HCT116 (cell line): ENCODE data around the gene C5AR1. TPM values are rescaled to one million over a fixed set of nuclear protein-coding genes. Genes with fewer than 3 reads are reported as not detected.

Experiments used
- ATAC-seq: fragments of 200-7000 bp; cut with Tn5 transposase; 2 replicates; pipeline ENCODE4 v1.9.1; 2020; ENCODE audit warnings: mild to moderate bottlenecking, moderate library complexity
- BruUV-seq: library from RNA; stranded (reverse); fragments of 400-500 nt; replicated peaks from 2 replicates; lab custom pipeline; 2021; lab: Mats Ljungman, UMichigan
- CTCF ChIA-PET: fragments of 300-600 bp; sonication (Branson Sonifier 250); formaldehyde crosslinking; loops from one replicate; lab custom pipeline; 2021; ENCODE audit warnings: antibody characterized with exemption; lab: Charles Lee
- POLR2A ChIA-PET: fragments of 300-600, 350-600 bp; sonication (Branson Sonifier 250); formaldehyde crosslinking; loops from one replicate; lab custom pipeline; 2021; ENCODE audit warnings: antibody characterized with exemption; lab: Charles Lee
- RAD21 ChIA-PET, 2 experiments: fragments of 300-600 bp; sonication (Branson Sonifier 250); formaldehyde crosslinking; loops; one replicate each; lab custom pipeline; 2023; ENCODE audit warnings: low total read pairs in 2 of 2; ENCODE audit not compliant: uncharacterized antibody in 2 of 2, unreplicated experiment in 2 of 2, low non-redundant PET in 1 of 2; lab: Charles Lee
- DNase-seq: peaks from one replicate; pipeline ENCODE4 v3.0.0-alpha.2; 2010; ENCODE audit warnings: low read depth, low spot score
- H2AFZ ChIP-seq: fragments of 200-600 bp; shearing (Covaris generic), sonication (generic); 2 replicates; pipeline ENCODE4 v1.6.1; 2017; ENCODE audit warnings: low read depth, mixed run types, mixed read lengths, antibody characterized with exemption, low read length; ENCODE audit not compliant: poor library complexity, severe bottlenecking
- H3K27ac ChIP-seq: 2 replicates; pipeline ENCODE4 v1.5.1; 2012; ENCODE audit warnings: low read depth, low read length
- H3K27me3 ChIP-seq: fragments of 200-600 bp; sonication (generic); 2 replicates; pipeline ENCODE4 v1.6.1; 2016; ENCODE audit warnings: mixed run types, low read length, mixed read lengths; ENCODE audit not compliant: insufficient read depth
- H3K36me3 ChIP-seq, 2 experiments: fragments of 200-500 bp in 1 of 2; fragments of 200-600 bp in 1 of 2; sonication (Bioruptor generic) in 1 of 2; sonication (generic) in 1 of 2; 2 replicates each; pipeline versions ENCODE4 v1.5.1 to v1.6.1; 2014 to 2016; ENCODE audit warnings: low read length in 2 of 2, inconsistent platforms in 1 of 2, mixed read lengths in 1 of 2, mixed run types in 1 of 2; ENCODE audit not compliant: insufficient read depth in 2 of 2, control insufficient read depth in 1 of 2
- H3K4me1 ChIP-seq, 2 experiments: fragments of 200-600 bp in 1 of 2; sonication (generic) in 1 of 2; 2 replicates each; pipeline versions ENCODE4 v1.5.1 to v1.6.1; 2012 to 2017; ENCODE audit warnings: low read length in 2 of 2, inconsistent platforms in 1 of 2, mild to moderate bottlenecking in 1 of 2, mixed read lengths in 1 of 2, mixed run types in 1 of 2, moderate library complexity in 1 of 2; ENCODE audit not compliant: insufficient read depth in 2 of 2, control insufficient read depth in 1 of 2
- H3K4me2 ChIP-seq: fragments of 200-600 bp; sonication (generic); 2 replicates; pipeline ENCODE4 v1.6.1; 2017; ENCODE audit warnings: mixed run types, low read length, mixed read lengths
- H3K4me3 ChIP-seq, 2 experiments: fragments of 200-600 bp in 1 of 2; sonication (generic) in 1 of 2; replicated peaks in 1 of 2; 2 replicates each; pipeline ENCODE4 v1.5.1; 2011 to 2016; ENCODE audit warnings: low read length in 2 of 2, control low read depth in 1 of 2, low read depth in 1 of 2, mild to moderate bottlenecking in 1 of 2, mixed read lengths in 1 of 2, mixed run types in 1 of 2
- H3K79me2 ChIP-seq: fragments of 200-600 bp; sonication (generic); 2 replicates; pipeline ENCODE4 v1.6.1; 2017; ENCODE audit warnings: mild to moderate bottlenecking, mixed run types, low read length, moderate library complexity, mixed read lengths; ENCODE audit not compliant: insufficient read depth
- H3K9ac ChIP-seq: fragments of 200-600 bp; sonication (generic); 2 replicates; pipeline ENCODE4 v1.6.1; 2016; ENCODE audit warnings: low read length, mixed read lengths
- H3K9me2 ChIP-seq: fragments of 200-600 bp; sonication (generic), shearing (Covaris generic); 2 replicates; pipeline ENCODE4 v1.6.1; 2017; ENCODE audit warnings: mixed run types, mild to moderate bottlenecking, moderate library complexity; ENCODE audit not compliant: insufficient read depth
- H3K9me3 ChIP-seq, 2 experiments: fragments of 200-500 bp in 1 of 2; fragments of 200-600 bp in 1 of 2; sonication (Bioruptor generic) in 1 of 2; sonication (generic) in 1 of 2; 2 replicates each; pipeline ENCODE4 v1.6.1; 2014 to 2017; ENCODE audit warnings: low read length in 2 of 2, mixed read lengths in 2 of 2, inconsistent platforms in 1 of 2, low read depth in 1 of 2, mild to moderate bottlenecking in 1 of 2, mixed run types in 1 of 2, moderate library complexity in 1 of 2; ENCODE audit not compliant: control insufficient read depth in 1 of 2, insufficient read depth in 1 of 2
- H4K20me1 ChIP-seq: fragments of 200-600 bp; sonication (generic), shearing (Covaris generic); 2 replicates; pipeline ENCODE4 v1.6.1; 2017; ENCODE audit warnings: mixed run types, mild to moderate bottlenecking, moderate library complexity; ENCODE audit not compliant: insufficient read depth
- CBX3 ChIP-seq: IDR thresholded peaks from 2 replicates; pipeline ENCODE4 v1.6.1; 2012; ENCODE audit warnings: low read depth
- EGR1 ChIP-seq: IDR thresholded peaks from 2 replicates; pipeline ENCODE4 v1.6.1; 2012; ENCODE audit warnings: low read depth
- EZH2 ChIP-seq: fragments of 200-600 bp; sonication (generic); IDR thresholded peaks from 2 replicates; pipeline ENCODE4 v1.6.1; 2017; ENCODE audit warnings: antibody characterized with exemption, mixed run types
- EZH2phosphoT487 ChIP-seq: fragments of 200-600 bp; IDR thresholded peaks from 2 replicates; pipeline ENCODE4 v1.6.1; 2018; ENCODE audit warnings: antibody characterized with exemption, borderline replicate concordance
- FOSL1 ChIP-seq: IDR thresholded peaks from 2 replicates; pipeline ENCODE4 v1.6.1; 2012; ENCODE audit warnings: low read depth
- POLR2AphosphoS5 ChIP-seq: IDR thresholded peaks from 2 replicates; pipeline ENCODE4 v1.6.1; 2011; ENCODE audit warnings: mild to moderate bottlenecking, low read depth, low read length, moderate library complexity
- RAD21 ChIP-seq: IDR thresholded peaks from 2 replicates; pipeline ENCODE4 v1.6.1; 2012; ENCODE audit warnings: low read depth, mild to moderate bottlenecking
- SIN3A ChIP-seq: IDR thresholded peaks from 2 replicates; pipeline ENCODE4 v1.6.1; 2012; ENCODE audit warnings: low read depth
- SP1 ChIP-seq: IDR thresholded peaks from 2 replicates; pipeline ENCODE4 v1.6.1; 2012; ENCODE audit warnings: low read depth
- TCF7L2 ChIP-seq: IDR thresholded peaks from 2 replicates; pipeline ENCODE4 v1.7.0; 2011; ENCODE audit warnings: borderline replicate concordance, inconsistent platforms; ENCODE audit not compliant: insufficient read depth, insufficient read length; ENCODE audit errors: extremely low read depth
- YY1 ChIP-seq: IDR thresholded peaks from 2 replicates; pipeline ENCODE4 v1.6.1; 2011; ENCODE audit warnings: low read length, low read depth, moderate library complexity, mild to moderate bottlenecking; ENCODE audit not compliant: insufficient replicate concordance; ENCODE audit errors: extremely low read depth
- ZFX ChIP-seq: fragments of 450-650 bp; IDR thresholded peaks from 2 replicates; pipeline ENCODE4 v1.6.1; 2017
- ZNF274 ChIP-seq: fragments of 200-500 bp; sonication (Bioruptor generic); IDR thresholded peaks from 2 replicates; pipeline ENCODE4 v1.6.1; 2014; ENCODE audit warnings: mild to moderate bottlenecking, low read depth, low read length, inconsistent platforms
- intact Hi-C: fragments of 100-400 bp; cut with micrococcal nuclease; formaldehyde crosslinking; loops from 2 replicates; pipeline ENCODE4 v1.10.0; 2022
- total RNA-seq: library from RNA; stranded (reverse); gene quantifications from one replicate; pipeline ENCODE4 v1.2.1, GENCODE V29; 2021; ENCODE audit not compliant: unreplicated experiment
- TF ChIP-seq, protein P1 (sequence below): IDR thresholded peaks from 2 replicates; pipeline ENCODE4 v1.6.1; 2012
- TF ChIP-seq, protein P2 (sequence below): IDR thresholded peaks from 2 replicates; pipeline ENCODE4 v1.6.1; 2012

C5AR1 gene
- total RNA-seq, 1 experiment from 2014 or later, result 6.5 TPM

DNA sequence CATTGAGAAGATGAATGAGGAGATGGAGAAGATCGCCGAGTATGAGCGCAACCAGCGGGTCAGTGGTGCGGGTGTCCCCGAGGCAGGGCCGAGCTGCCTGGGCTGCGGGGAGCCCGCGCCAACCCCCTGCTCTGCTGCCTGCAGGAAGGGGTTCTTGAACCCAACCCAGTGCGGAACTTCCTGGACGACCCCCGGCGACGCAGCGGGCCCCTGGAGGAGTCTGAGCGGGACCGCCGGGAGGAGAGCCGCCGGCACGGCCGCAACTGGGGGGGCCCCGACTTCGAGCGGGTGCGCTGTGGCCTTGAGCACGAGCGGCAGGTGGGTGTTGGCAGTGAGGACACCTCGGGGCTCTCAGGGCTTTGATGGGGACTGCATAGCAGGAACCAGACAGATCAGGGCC lies 45.0 kb upstream of the C5AR1 start:
- TF ChIP-seq EGR1, result no peak
- TF ChIP-seq EZH2, result no peak
- TF ChIP-seq ZNF274, result no peak
- no peak for TF ChIP-seq RAD21
- no peak for TF ChIP-seq POLR2AphosphoS5
- no peak for TF ChIP-seq SP1
- TF ChIP-seq SIN3A, result no peak
- no peak for TF ChIP-seq YY1
- no peak for TF ChIP-seq FOSL1
- TF ChIP-seq ZFX, result no peak
- TF ChIP-seq, protein P1, sequence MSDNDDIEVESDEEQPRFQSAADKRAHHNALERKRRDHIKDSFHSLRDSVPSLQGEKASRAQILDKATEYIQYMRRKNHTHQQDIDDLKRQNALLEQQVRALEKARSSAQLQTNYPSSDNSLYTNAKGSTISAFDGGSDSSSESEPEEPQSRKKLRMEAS, result no peak
- TF ChIP-seq, protein P2, sequence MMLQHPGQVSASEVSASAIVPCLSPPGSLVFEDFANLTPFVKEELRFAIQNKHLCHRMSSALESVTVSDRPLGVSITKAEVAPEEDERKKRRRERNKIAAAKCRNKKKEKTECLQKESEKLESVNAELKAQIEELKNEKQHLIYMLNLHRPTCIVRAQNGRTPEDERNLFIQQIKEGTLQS, result no peak
- TF ChIP-seq CBX3, result no peak
- no peak for TF ChIP-seq EZH2phosphoT487
- no peak for TF ChIP-seq TCF7L2
- Histone ChIP-seq H2AFZ (no peak overlapping the region), H3K4me1 (no peaks in the 10 kb centered on the region), H3K4me2 (no peak overlapping the region), H3K9me3 (no peaks in the 10 kb centered on the region), H3K27me3 (no peaks in the 10 kb centered on the region), H3K79me2 (peaks cover 4% of the 10 kb centered on the region; the same call in 1 of the 2 replicates), H3K9ac (no peak overlapping the region), H4K20me1 (no peaks in the 10 kb centered on the region), H3K4me3 (no peak overlapping the region), H3K27ac (no peak overlapping the region), H3K36me3 (peaks cover 28 to 29% of the 10 kb centered on the region in 2 experiments; a peak in 3 of 4 replicates), H3K9me2 (no peaks in the 10 kb centered on the region)
- no peak for DNase-seq
- ChIA-PET RAD21 (interaction anchor here in 1 of 2 experiments (0.6 kb wide), 1 partner anchor 9 kb away, joined by 3 read pairs; no protein-coding TSS in a partner anchor), CTCF (no interaction called here), POLR2A (no interaction called here)
- ATAC-seq, result no peak
- no TSS peak for BruUV-seq
- intact Hi-C loops, result no loop called here
